ENCODE results near the gene CRABP1.

CRABP1 gene

GRCh38 chr15:78329625-78330024 lies 10.5 kb upstream of the CRABP1 start:
- in situ Hi-C loops (cut with MboI; ENCODE audit: low sequenced_read_pairs, unreplicated experiment), result no loop called here
- TF ChIP-seq, protein P1, sequence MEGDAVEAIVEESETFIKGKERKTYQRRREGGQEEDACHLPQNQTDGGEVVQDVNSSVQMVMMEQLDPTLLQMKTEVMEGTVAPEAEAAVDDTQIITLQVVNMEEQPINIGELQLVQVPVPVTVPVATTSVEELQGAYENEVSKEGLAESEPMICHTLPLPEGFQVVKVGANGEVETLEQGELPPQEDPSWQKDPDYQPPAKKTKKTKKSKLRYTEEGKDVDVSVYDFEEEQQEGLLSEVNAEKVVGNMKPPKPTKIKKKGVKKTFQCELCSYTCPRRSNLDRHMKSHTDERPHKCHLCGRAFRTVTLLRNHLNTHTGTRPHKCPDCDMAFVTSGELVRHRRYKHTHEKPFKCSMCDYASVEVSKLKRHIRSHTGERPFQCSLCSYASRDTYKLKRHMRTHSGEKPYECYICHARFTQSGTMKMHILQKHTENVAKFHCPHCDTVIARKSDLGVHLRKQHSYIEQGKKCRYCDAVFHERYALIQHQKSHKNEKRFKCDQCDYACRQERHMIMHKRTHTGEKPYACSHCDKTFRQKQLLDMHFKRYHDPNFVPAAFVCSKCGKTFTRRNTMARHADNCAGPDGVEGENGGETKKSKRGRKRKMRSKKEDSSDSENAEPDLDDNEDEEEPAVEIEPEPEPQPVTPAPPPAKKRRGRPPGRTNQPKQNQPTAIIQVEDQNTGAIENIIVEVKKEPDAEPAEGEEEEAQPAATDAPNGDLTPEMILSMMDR (IDR thresholded peaks at IDR 0.05; ENCODE audit: borderline replicate concordance, control extremely low read depth, extremely low read depth, insufficient read depth, missing control alignments), result no peak
- no peak for DNase-seq (ENCODE audit: low spot score)

DNA sequence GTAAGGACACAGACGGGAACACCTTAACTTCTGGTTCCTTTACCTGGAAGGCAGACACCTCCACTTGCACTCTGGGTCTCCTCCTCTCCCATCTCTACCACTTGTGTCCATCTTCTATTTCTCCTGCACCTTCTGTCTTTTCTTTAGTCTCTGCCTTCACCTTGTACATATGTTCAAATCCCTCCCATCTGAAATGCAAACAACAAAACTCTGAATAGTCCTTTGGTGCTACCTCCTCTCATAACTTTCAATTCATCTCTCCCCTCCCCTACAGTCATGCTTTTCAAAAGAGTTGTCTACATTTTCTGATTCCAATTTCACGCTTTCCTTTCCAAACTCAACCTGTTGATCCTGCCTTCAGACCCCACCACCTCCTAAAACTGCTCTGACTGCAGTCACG lies 5.3 kb upstream of the CRABP1 start:
- TF ChIP-seq, protein P1 (IDR thresholded peaks at IDR 0.05; ENCODE audit: borderline replicate concordance, control extremely low read depth, extremely low read depth, insufficient read depth, missing control alignments), result no peak
- in situ Hi-C loops (cut with MboI; ENCODE audit: low sequenced_read_pairs, unreplicated experiment), result no loop called here
- no peak for DNase-seq (ENCODE audit: low spot score)

DNA sequence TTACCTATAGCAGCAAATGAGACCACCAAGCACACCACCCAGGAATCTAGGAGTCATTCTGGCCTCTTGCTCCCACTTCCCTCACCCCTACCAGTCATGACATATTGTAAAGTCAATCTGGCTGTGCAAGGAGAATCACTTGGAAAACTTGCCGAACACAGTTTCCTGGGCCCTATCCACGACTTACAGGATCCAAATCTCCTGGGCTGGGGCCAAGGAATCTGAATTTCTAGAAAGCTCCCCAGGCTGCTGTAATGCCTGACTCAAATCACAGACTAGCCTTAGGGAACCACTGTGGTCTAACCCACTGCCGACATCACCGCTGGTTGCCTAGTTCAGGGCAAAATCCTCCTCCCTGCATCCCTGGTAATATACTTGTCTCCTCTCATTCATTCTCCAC lies 4.2 kb upstream of the CRABP1 start:
- TF ChIP-seq, protein P1 (IDR thresholded peaks at IDR 0.05; ENCODE audit: borderline replicate concordance, control extremely low read depth, extremely low read depth, insufficient read depth, missing control alignments), result no peak
- no peak for DNase-seq (ENCODE audit: low spot score)
- in situ Hi-C loops (cut with MboI; ENCODE audit: low sequenced_read_pairs, unreplicated experiment), result no loop called here

DNA sequence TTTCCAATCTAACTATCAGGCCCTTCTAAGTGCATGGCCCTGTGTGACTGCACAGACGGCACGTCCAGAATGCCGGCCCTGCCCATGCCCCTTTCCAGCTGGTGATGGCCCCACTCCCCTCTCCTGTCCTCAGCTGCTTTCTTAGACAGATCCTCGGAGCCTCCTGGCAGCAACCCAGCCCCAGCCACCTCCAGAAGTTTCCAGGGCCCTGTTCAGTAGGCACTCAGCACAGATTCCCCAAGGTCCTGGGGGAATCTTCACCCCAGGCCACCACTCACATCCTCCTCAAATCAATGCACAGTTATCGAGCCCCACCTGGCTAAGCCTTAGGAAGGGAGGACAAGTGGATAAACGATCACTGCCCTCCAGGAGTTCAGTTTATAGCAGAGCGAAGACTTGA lies 1.4 kb upstream of the CRABP1 start:
- TF ChIP-seq, protein P1 (IDR thresholded peaks at IDR 0.05; ENCODE audit: borderline replicate concordance, control extremely low read depth, extremely low read depth, insufficient read depth, missing control alignments), result no peak
- in situ Hi-C loops (cut with MboI; ENCODE audit: low sequenced_read_pairs, unreplicated experiment), result no loop called here
- DNase-seq (ENCODE audit: low spot score), result no peak

- in situ Hi-C loops (cut with MboI; ENCODE audit: low sequenced_read_pairs, unreplicated experiment), result no loop called here
- TF ChIP-seq, protein P1 (IDR thresholded peaks at IDR 0.05; ENCODE audit: borderline replicate concordance, control extremely low read depth, extremely low read depth, insufficient read depth, missing control alignments), result no peak
- DNase-seq (ENCODE audit: low spot score), result no peak
Measured at GRCh38 chr15:78339559-78339958, 594 bp upstream of the CRABP1 start.

DNA sequence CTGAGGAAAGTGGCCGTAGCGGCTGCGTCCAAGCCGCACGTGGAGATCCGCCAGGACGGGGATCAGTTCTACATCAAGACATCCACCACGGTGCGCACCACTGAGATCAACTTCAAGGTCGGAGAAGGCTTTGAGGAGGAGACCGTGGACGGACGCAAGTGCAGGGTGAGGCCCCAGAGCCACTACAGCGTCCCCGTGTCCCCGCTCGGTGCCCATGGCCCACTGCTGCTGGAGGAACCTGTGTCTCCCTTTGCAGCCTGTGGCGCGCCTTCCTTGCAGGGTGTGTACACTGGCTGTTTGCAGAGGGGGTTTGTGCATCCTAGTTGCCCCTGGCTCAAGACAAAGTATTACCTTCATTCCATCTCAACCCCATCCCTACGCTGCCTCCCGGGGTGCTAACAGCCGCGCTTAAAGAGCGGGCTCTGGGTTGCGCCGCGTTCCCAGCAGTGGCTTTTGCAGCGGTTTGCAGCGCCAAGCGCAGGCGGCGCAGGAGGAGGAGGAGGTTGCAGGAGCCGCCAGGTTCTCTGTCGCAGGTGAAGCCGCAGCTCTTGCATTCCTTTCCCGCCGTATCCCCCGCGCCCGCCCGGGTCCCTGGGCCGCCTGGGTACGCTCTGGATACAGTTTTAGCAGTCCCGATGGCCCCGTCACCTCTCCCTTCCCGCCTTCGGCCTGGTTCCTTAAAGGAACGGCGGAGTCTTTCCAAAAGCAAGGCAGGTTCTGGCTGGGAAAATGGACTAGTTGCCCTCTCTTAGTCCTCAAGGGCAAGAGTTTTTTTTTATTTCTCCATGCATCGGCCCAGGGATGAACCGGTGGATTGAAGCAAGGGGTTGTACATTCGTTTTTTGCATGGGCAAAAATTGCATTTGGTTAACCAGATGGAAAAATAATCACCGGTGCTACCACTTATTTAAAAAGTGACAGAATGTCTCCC lies 1.2 kb downstream of the CRABP1 start:
- in situ Hi-C loops (cut with MboI; ENCODE audit: low sequenced_read_pairs, unreplicated experiment), result no loop called here
- TF ChIP-seq, protein P1 (IDR thresholded peaks at IDR 0.05; ENCODE audit: borderline replicate concordance, control extremely low read depth, extremely low read depth, insufficient read depth, missing control alignments), result no peak

More for the DNA sequence above, 1.2 kb downstream of the CRABP1 start:
- DNase-seq (ENCODE audit: low spot score), result no peak

Data from GM13976 (cell line).